T-helper 2 cell treated with Interferon-gamma antibody and Interleukin-4, amounts not matched to agents 100 ng/mL and 5 ng/mL, for 36 hours (primary cell): ENCODE measurements around the gene POLK. TPM values are rescaled to one million over a fixed set of nuclear protein-coding genes. Genes with fewer than 3 reads are reported as not detected.
"Not testable (repeated sequence)": the region's sequence is repeated elsewhere in the genome, so short reads cannot be mapped to it uniquely, and the experiment has no call there.

Experiments used
- intact Hi-C: fragments of 100-400 bp; cut with micrococcal nuclease; formaldehyde crosslinking; loops from one replicate; pipeline ENCODE4 v1.15.1; 2023
- total RNA-seq: library from RNA; stranded (reverse); gene quantifications from 2 replicates; pipeline ENCODE4 v1.2.3, GENCODE V29; 2022

The POLK gene
- total RNA-seq, 1 donor from 2014 or later = 30.9 TPM

DNA sequence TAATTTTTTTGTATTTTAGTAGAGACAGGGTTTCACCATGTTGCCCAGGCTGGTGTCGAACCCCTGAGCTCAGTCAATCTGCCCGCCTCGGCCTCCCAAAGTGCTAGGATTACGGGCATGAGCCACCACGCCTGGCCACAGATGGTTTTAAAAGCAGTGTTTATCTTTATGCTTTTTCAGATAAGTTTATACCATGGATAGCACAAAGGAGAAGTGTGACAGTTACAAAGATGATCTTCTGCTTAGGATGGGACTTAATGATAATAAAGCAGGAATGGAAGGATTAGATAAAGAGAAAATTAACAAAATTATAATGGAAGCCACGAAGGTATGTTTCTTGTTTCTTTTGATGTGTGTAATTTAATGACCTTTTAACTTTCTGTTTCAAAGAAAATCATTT is 35.1 kb downstream of the POLK start:
- intact Hi-C loops = no loop called here

- intact Hi-C loops = no loop called here
Observed at GRCh38 chr5:75547812-75548211, 36.1 kb downstream of the POLK start.

DNA sequence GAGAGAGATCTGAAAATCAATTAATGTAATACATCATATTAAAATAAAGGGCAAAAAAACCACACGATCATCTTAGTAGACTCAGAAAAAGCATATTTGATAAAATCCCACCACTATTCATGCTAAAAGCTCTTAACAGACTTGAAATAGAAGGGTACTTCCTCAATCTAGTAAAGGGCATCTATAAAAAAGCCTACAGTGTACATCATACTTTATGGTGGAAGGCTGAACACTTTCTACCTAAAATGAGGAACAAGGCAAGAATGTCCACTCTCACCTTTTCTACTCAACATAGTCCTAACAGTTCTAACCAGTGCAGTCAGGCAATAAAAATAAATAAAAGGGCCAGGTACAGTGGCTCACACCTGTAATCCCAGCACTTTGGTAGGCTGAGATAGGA is 38.9 kb downstream of the POLK start:
- intact Hi-C loops = no loop called here

DNA sequence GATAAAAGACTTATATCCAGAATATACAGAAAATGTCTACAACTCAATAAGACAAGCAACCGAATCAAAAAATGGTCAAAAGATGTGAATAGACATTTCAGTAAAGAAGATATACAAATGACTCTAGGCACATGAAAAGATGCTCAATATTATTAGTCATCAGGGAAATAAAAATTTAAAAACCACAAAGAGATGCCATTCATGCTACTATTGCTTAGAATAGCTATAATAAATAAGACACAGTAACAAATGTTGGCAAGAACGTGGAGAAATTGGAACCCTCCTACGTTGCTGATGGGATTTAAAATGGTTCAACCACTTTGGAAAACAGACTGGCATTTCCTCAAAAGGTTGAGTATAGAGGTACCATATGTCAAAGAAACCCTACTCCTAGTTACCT is 39.8 kb downstream of the POLK start:
- intact Hi-C loops = no loop called here

DNA sequence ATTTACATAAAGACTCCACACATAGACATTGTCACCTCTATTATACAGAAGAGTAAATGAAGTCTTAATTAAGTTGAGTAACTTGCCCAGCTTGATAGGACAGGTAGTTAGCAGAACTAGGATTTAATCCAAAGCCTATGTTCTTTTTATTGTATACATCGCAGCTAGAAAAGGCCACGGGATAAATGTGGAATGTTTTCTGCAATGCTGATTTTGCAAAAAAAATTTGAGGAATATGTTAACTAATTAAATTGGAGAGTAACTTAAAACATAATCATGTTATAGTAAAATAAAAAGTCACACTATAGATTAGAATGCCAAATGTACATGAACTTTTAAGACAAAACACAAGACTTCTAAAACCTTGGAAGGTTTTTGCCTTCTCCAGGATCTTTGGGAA is 41.1 kb downstream of the POLK start:
- intact Hi-C loops = no loop called here

DNA sequence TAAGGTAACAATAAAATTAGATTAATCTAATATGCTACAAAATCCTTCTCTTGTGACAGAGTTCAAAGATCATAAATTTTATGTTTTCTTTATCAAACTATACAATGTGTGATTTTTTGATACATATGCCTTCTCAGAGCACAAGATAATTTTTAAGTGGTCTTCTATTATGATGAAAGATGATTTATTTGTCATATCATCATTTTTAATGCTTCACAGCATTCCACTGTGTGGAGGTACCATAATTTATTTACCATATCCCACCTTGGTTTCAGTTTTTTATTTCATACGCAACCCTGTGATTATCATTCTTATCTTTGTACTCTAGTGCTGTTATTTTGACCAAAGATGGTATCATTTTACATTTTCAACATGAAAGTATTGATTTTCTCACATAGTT is 41.7 kb downstream of the POLK start:
- intact Hi-C loops = no loop called here

- intact Hi-C loops = no loop called here
Observed at GRCh38 chr5:75558221-75558620, 46.5 kb downstream of the POLK start.

GRCh38 chr5:75558981-75559632 is 47.4 kb downstream of the POLK start:
- intact Hi-C loops = no loop called here

GRCh38 chr5:75560655-75561054 is 49.0 kb downstream of the POLK start:
- intact Hi-C loops = not testable (repeated sequence)

- intact Hi-C loops = loop anchor here (2.0 to 5.0 kb wide), 3 partner anchors 39 to 103 kb away; partner anchors contain the start of genes CERT1 and POLK
Observed at GRCh38 chr5:75565991-75566709, 54.5 kb downstream of the POLK start.

GRCh38 chr5:75566710-75567309 is 55.1 kb downstream of the POLK start:
- intact Hi-C loops = loop anchor here (2.0 to 5.0 kb wide), 3 partner anchors 40 to 102 kb away; partner anchors contain the start of genes CERT1 and POLK

DNA sequence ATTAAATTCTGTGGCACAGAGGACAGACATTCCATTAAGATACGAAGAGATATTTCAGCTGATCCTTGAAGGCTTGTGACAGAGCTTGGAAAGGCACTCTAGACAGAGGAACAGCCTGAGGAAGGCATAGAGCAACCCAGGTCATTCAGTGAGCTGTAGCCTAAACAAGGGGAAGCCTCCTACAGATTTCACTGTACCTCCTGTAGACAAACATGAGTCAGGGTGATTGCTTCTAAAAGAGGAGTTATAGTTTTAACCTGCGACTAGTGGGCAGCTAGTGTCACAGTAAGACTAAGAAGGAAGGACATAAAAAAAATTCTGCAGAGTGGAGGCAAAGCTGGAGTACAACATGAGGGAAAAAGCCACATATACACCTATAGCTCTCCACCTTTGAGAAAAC is 56.0 kb downstream of the POLK start:
- intact Hi-C loops = loop anchor here (2.0 to 5.0 kb wide), 3 partner anchors 40 to 101 kb away; partner anchors contain the start of genes CERT1 and POLK

GRCh38 chr5:75568202-75568601 is 56.5 kb downstream of the POLK start:
- intact Hi-C loops = loop anchor here (5.0 kb wide), 1 partner anchor 41 kb away; no protein-coding TSS in a partner anchor

DNA sequence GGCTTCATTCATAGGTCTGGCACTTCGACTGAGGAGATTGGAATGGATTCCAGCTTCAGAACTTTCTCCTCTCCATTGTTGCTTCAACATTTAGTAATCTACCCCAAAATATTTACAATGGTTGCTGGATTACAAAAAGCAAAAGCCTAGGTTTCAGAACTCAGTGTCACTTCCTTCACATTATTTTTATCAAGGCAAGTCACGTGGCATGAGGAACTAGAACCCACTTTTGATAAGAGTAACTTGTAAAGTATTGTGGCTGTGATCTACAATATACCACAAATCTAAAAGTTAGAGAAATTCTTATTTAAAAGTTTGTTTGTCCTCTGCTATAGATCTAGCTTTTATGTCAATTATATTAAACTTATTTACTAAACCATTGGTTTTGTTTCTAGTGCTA is 59.9 kb downstream of the POLK start:
- intact Hi-C loops = no loop called here

DNA sequence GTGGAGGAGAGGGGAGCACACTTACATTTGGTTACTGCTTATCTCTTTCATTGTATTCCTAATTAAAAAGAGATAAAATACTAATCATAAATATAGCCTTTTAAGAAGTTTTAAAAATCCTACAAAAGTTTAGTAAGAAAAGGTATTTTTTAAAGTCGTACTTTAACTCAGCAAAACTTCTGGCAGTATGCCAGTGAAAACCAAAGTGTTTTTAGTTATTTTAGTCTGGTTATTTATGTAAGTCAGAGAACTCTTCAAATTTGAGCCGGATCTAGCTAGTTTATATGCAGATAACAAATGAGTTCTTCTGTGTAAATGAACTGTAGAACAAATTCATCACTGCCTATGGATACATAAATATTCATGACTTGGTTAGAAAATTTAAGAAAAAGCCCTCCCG is 63.1 kb downstream of the POLK start:
- intact Hi-C loops = no loop called here

- intact Hi-C loops = not testable (repeated sequence)
Observed at GRCh38 chr5:75578280-75578679, 66.6 kb downstream of the POLK start.

GRCh38 chr5:75584641-75585040 is 73.0 kb downstream of the POLK start:
- intact Hi-C loops = loop anchor here (5.0 kb wide), 1 partner anchor 98 kb away; no protein-coding TSS in a partner anchor

- intact Hi-C loops = no loop called here
Observed at GRCh38 chr5:75588666-75589065, 77.0 kb downstream of the POLK start.

DNA sequence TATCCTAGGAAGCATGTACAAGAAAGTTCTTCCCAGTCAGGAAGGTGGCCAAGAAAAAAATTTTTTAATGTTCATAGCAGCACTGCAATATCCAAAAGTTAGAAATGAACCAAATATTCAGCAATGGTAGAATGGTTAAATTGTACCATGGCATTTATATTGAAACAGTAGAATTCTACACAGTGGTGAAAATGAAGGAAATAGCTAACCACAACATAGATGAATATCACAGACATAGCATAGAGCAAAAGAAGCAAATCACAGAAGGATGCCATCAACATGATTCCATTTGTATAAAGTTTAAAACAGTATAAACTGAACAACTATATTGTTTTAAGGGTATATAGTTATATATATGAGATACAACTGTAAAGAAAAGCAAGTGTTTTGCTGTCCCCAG is 88.8 kb downstream of the POLK start:
- intact Hi-C loops = loop anchor here (5.0 kb wide), 1 partner anchor 67 kb away; no protein-coding TSS in a partner anchor

DNA sequence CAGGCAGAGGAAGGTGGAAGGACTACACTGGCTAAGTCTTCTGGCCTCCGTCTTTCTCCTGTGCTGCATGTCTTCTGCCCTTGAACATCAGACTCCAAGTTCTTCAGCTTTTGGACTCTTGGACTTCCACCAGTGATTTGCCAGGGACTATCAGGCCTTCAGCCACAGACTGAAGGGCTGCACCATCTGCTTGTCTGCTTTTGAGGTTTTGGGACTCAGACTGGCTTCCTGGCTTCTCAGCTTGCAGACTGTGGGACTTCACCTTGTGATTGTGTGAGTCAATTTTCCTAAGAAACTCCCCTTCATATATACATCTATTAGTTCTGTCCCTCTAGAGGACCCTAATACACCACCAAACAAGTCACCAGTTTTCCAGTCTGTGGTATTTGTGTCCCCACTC is 89.9 kb downstream of the POLK start:
- intact Hi-C loops = loop anchor here (5.0 kb wide), 1 partner anchor 66 kb away; no protein-coding TSS in a partner anchor

- intact Hi-C loops = loop anchor here (5.0 kb wide), 1 partner anchor 65 kb away; no protein-coding TSS in a partner anchor
Observed at GRCh38 chr5:75601996-75602395, 90.3 kb downstream of the POLK start.

GRCh38 chr5:75603371-75603770 is 91.7 kb downstream of the POLK start:
- intact Hi-C loops = loop anchor here (5.0 kb wide), 1 partner anchor 64 kb away; no protein-coding TSS in a partner anchor
